Measurements from ENCODE around the gene BPIFB3.

The BPIFB3 gene

GRCh38 chr20:33053291-33054106, at the start of gene BPIFB3:
Gene BPIFB3, plus strand, starts transcription at chr20:33053903. Its CDS starts 1,533 bp downstream, at chr20:33055436.
- no peak for DNase-seq

- DNase-seq = no peak
These were observed 49.5 kb upstream of the BPIFB3 start, which contains the start of gene SUN5 for GRCh38 chr20:33004141-33004751. Gene SUN5, minus strand, starts transcription at chr20:33004433. Its CDS starts 93 bp downstream, at chr20:33004340.

GRCh38 chr20:33005132-33005566, 48.6 kb upstream of the BPIFB3 start:
- no peak for DNase-seq

- no peak for DNase-seq
These were observed 47.6 kb upstream of the BPIFB3 start for GRCh38 chr20:33005908-33006775.

- no peak for DNase-seq
These were observed 46.8 kb upstream of the BPIFB3 start for GRCh38 chr20:33006776-33007375.

- no peak for DNase-seq
These were observed 46.0 kb upstream of the BPIFB3 start, which contains the start of gene BPIFB2 for GRCh38 chr20:33007376-33008335. Gene BPIFB2, plus strand, starts transcription at chr20:33007704. Its CDS starts 871 bp downstream, at chr20:33008575.

GRCh38 chr20:33008336-33009213, 45.1 kb upstream of the BPIFB3 start:
- no peak for DNase-seq

- no peak for DNase-seq
These were observed 44.2 kb upstream of the BPIFB3 start for GRCh38 chr20:33009214-33010132.

GRCh38 chr20:33010133-33010504, 43.6 kb upstream of the BPIFB3 start:
- DNase-seq = no peak

- no peak for DNase-seq
These were observed 42.8 kb upstream of the BPIFB3 start for GRCh38 chr20:33010674-33011449.

- DNase-seq = no peak
These were observed 41.1 kb upstream of the BPIFB3 start for GRCh38 chr20:33012327-33013189.

GRCh38 chr20:33013701-33014326, 39.9 kb upstream of the BPIFB3 start:
- no peak for DNase-seq

- no peak for DNase-seq
These were observed 39.2 kb upstream of the BPIFB3 start for GRCh38 chr20:33014336-33015113.

GRCh38 chr20:33015114-33015484, 38.6 kb upstream of the BPIFB3 start:
- DNase-seq = no peak

- no peak for DNase-seq
These were observed 37.8 kb upstream of the BPIFB3 start for GRCh38 chr20:33015700-33016580.

Data from NCI-H1436 (cell line).